Body of pancreas (tissue), 4 donors: ENCODE data around the gene HLX. TPM values are rescaled to one million over a fixed set of nuclear protein-coding genes. Genes with fewer than 3 reads are reported as not detected.

Source experiments
- ATAC-seq: fragments of 150-250 bp; one replicate; pipeline ENCODE4 v1.9.1; 2016
- DNase-seq, 4 donors: peaks; one replicate each; pipeline ENCODE4 v3.0.0-alpha.2; 2019
- H3K27ac ChIP-seq, 4 donors: fragments of 200-600 bp; sonication (generic); 1 replicate in 3 of 4; 2 replicates in 1 of 4; pipeline versions ENCODE4 v1.5.1 to v1.6.1; 2016 to 2019; ENCODE audit warnings: mild to moderate bottlenecking in 1 of 4, mixed read lengths in 1 of 4, moderate library complexity in 1 of 4
- H3K27me3 ChIP-seq, 2 donors: fragments of 200-600 bp; sonication (generic); one replicate each; pipeline ENCODE4 v1.6.0; 2016; ENCODE audit warnings: mild to moderate bottlenecking in 1 of 2
- H3K36me3 ChIP-seq, 2 donors: fragments of 200-600 bp; sonication (generic); replicated peaks in 1 of 2; 2 replicates each; pipeline ENCODE4 v1.5.1; 2016; ENCODE audit warnings: low read depth in 2 of 2; ENCODE audit not compliant: insufficient read depth in 1 of 2
- H3K4me1 ChIP-seq: fragments of 200-600 bp; sonication (generic); one replicate; pipeline ENCODE4 v1.6.0; 2016
- H3K4me3 ChIP-seq, 2 donors: fragments of 200-600 bp; sonication (generic); 1 replicate in 1 of 2; 2 replicates in 1 of 2; pipeline ENCODE4 v1.5.1; 2016 to 2019
- H3K9me3 ChIP-seq, 3 donors: fragments of 200-600 bp; sonication (generic); 1 replicate in 2 of 3; 2 replicates in 1 of 3; pipeline ENCODE4 v1.5.1; 2016
- CTCF ChIP-seq, 7 experiments: fragments of 450-650 bp in 4 of 7; fragments of 200-600 bp in 3 of 7; sonication (generic) in 3 of 7; IDR thresholded peaks; one replicate each; pipeline ENCODE4 v1.5.1; 2016 to 2019; ENCODE audit warnings: antibody characterized with exemption in 7 of 7
- POLR2A ChIP-seq, 3 donors: fragments of 450-650 bp; IDR thresholded peaks; one replicate each; pipeline ENCODE4 v1.6.1; 2016; ENCODE audit warnings: antibody characterized with exemption in 3 of 3, mild to moderate bottlenecking in 2 of 3
- WGBS, 2 donors: methylation state at CpG; one replicate each; pipeline ENCODE4 v1.1.5; 2017; 5-methylcytosine and 5-hydroxymethylcytosine counted together
- intact Hi-C: fragments of 100-400 bp; cut with DNase I; formaldehyde crosslinking; loops from one replicate; pipeline ENCODE4 v1.15.1; 2023
- total RNA-seq, 2 donors: library from RNA; depleted of rRNA; stranded (reverse); fragments of >200 nt; gene quantifications; one replicate each; pipeline ENCODE4 v1.1.0, GENCODE V29; 2016

HLX gene
- total RNA-seq, 2 donors from 2014 or later: 1.6 to 1.8 TPM

- no peaks in the 10 kb centered on the region for H3K27me3 ChIP-seq
- intact Hi-C loops: no loop called here
- H3K4me3 ChIP-seq: no peak overlapping the region
- no peaks in the 10 kb centered on the region for H3K9me3 ChIP-seq
- H3K36me3 ChIP-seq: no peaks in the 10 kb centered on the region
- no peak for ATAC-seq
- DNase-seq: no peak
- no peaks in the 10 kb centered on the region for H3K4me1 ChIP-seq
- TF ChIP-seq POLR2A (IDR thresholded peaks at IDR 0.05): no peak
- no peak for TF ChIP-seq CTCF (IDR thresholded peaks at IDR 0.05)
- no peak overlapping the region for H3K27ac ChIP-seq
- WGBS, 2 donors: 56 to 79% methylated on average over 5 of the region's 5 CpGs
Measured at GRCh38 chr1:220910021-220910420, 30.8 kb downstream of the HLX start.

GRCh38 chr1:220914283-220915116, 35.3 kb downstream of the HLX start:
- Histone ChIP-seq H3K4me3 (no peak overlapping the region), H3K9me3 (no peaks in the 10 kb centered on the region), H3K27ac (no peak overlapping the region), H3K36me3 (no peaks in the 10 kb centered on the region), H3K27me3 (no peaks in the 10 kb centered on the region), H3K4me1 (no peaks in the 10 kb centered on the region)
- no peak for DNase-seq
- ATAC-seq: no peak
- intact Hi-C loops: no loop called here
- peak in 1 of 7 experiments; percentile 5 for TF ChIP-seq CTCF (IDR thresholded peaks at IDR 0.05)
- TF ChIP-seq POLR2A (IDR thresholded peaks at IDR 0.05): no peak
- 46 to 71% methylated on average over 6 of the region's 6 CpGs for WGBS, 2 donors

- Histone ChIP-seq H3K4me3 (no peak overlapping the region), H3K4me1 (no peaks in the 10 kb centered on the region), H3K27ac (no peak overlapping the region), H3K36me3 (no peaks in the 10 kb centered on the region), H3K27me3 (no peaks in the 10 kb centered on the region), H3K9me3 (no peaks in the 10 kb centered on the region)
- intact Hi-C loops: no loop called here
- TF ChIP-seq CTCF (IDR thresholded peaks at IDR 0.05) (no peak), POLR2A (IDR thresholded peaks at IDR 0.05) (no peak)
- 45 to 70% methylated on average over 4 of the region's 4 CpGs for WGBS, 2 donors
- ATAC-seq: no peak
- DNase-seq: no peak
Measured at GRCh38 chr1:220915117-220915440, 35.8 kb downstream of the HLX start.

GRCh38 chr1:220915954-220916353, 36.7 kb downstream of the HLX start:
- Histone ChIP-seq H3K36me3 (no peaks in the 10 kb centered on the region), H3K9me3 (no peaks in the 10 kb centered on the region), H3K27ac (no peak overlapping the region), H3K27me3 (no peaks in the 10 kb centered on the region), H3K4me1 (no peaks in the 10 kb centered on the region), H3K4me3 (no peak overlapping the region)
- WGBS, 2 donors: 62 to 81% methylated on average over 1 of the region's 1 CpG
- TF ChIP-seq POLR2A (IDR thresholded peaks at IDR 0.05) (no peak), CTCF (IDR thresholded peaks at IDR 0.05) (no peak)
- DNase-seq (no peak), ATAC-seq (no peak)
- intact Hi-C loops: no loop called here

DNA sequence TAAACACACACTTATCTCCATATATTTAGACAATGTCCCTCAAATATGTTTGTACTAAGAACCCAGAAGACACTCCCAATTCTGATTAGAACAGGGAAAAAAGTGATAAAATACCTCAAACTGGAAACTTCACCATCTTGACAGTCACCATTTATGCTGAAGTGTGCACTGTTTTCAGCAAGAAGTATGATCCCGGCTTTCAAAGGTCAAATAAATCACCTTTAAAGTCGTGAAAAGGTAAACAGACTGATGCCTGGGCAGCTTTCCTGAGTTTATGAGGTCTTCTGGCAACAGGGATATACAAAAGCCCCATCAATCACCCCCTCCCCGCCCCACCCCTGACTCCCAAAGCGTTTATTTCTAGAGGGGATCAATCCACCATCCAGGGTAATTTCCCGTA, 37.9 kb downstream of the HLX start:
- Histone ChIP-seq H3K4me3 (no peak overlapping the region), H3K9me3 (no peaks in the 10 kb centered on the region), H3K27me3 (no peaks in the 10 kb centered on the region), H3K27ac (no peak overlapping the region), H3K36me3 (no peaks in the 10 kb centered on the region), H3K4me1 (no peaks in the 10 kb centered on the region)
- TF ChIP-seq CTCF (IDR thresholded peaks at IDR 0.05): no peak
- TF ChIP-seq POLR2A (IDR thresholded peaks at IDR 0.05): no peak
- intact Hi-C loops: no loop called here
- no peak for DNase-seq
- no peak for ATAC-seq
- WGBS, 2 donors: 27 to 34% methylated on average over 5 of the region's 5 CpGs
